H1 (cell line): ENCODE data around the gene MANSC1.

Experiments used
- POLR2A ChIP-seq, 2 experiments: IDR thresholded peaks; 1 replicate in 1 of 2; 2 replicates in 1 of 2; pipeline ENCODE4 v1.6.1; 2011; ENCODE audit warnings: low read depth in 2 of 2, low read length in 2 of 2, mild to moderate bottlenecking in 2 of 2; ENCODE audit errors: control extremely low read depth in 1 of 2
- SP1 ChIP-seq: IDR thresholded peaks from 2 replicates; pipeline ENCODE4 v1.6.1; 2011; ENCODE audit warnings: low read depth, low read length

DNA sequence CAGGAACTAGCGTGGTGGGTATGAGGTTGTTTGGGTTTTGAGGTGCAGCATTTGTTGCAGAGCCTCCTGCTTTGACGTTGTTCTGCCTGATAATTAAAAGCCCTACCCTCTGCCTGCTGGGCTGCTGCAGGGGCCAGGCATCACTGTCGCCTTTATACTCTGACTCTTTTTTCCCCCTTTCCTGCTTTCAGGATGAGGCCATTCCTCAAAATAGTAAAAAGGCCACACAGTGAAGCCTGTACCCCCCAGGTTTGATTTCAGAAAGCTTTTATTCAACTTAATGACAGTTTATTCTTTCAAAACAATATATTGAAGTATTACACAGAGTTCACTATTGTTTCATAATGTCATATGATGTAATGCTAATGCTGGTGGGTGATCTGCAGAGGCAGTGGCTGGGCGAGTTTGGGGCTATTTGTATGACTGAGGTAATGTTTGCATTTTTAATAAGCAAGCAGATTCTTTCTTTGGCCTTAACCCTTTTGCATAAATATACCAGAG is 15.9 kb upstream of the MANSC1 start:
- TF ChIP-seq POLR2A (IDR thresholded peaks at IDR 0.05; ENCODE audit: control extremely low read depth in 1 of 2, low read depth in 2 of 2, low read length in 2 of 2) (no peak), SP1 (no peak)
